ENCODE data around the gene FNIP1. TPM values are rescaled to one million over a fixed set of nuclear protein-coding genes. Genes with fewer than 3 reads are reported as not detected.
A peak's percentile ranks its signal among the peaks of the same experiment; 100 is the strongest.
"Not testable (repeated sequence)": the region's sequence is repeated elsewhere in the genome, so short reads cannot be mapped to it uniquely, and the experiment has no call there.

FNIP1 gene
- total RNA-seq, 2 experiments from 2014 or later, result 14.9 to 15.7 TPM

GRCh38 chr5:131795228-131795627 lies 1.6 kb downstream of the FNIP1 start:
- peak overlapping the region; percentile 35 for H3K27ac Mint-ChIP-seq
- H3K27me3 Mint-ChIP-seq, result no peaks in the 10 kb centered on the region
- peaks cover 23% of the 10 kb centered on the region for H3K36me3 Mint-ChIP-seq
- H3K4me1 Mint-ChIP-seq, result peaks cover 31% of the 10 kb centered on the region
- DNase-seq, result no peak
- H3K4me3 Mint-ChIP-seq, result peak overlapping the region; percentile 94
- H3K9me3 Mint-ChIP-seq, result no peaks in the 10 kb centered on the region

DNA sequence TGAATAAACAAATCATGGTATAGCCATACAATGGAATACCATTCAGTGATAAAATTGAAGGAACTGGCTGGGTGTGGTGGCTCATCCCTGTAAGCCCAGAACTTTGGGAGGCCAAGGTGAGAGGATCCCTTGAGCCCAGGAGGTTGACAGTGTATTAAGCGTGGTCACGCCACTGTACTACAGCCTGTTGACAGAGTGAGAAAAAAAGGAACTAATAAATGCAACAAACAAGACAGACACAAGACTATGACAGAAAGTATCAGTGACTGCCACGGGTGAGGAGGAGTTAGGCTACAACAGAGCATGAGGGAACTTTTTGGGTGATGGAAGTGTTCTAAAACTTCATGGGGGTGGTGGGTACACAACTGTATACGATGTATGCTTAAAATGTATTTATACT lies 2.2 kb downstream of the FNIP1 start:
- H3K9me3 Mint-ChIP-seq, result peaks cover under 1% of the 10 kb centered on the region
- H3K4me3 Mint-ChIP-seq, result peak overlapping the region; percentile 2
- peaks cover 26% of the 10 kb centered on the region for H3K36me3 Mint-ChIP-seq
- no peaks in the 10 kb centered on the region for H3K27me3 Mint-ChIP-seq
- DNase-seq, result no peak
- H3K4me1 Mint-ChIP-seq, result peaks cover 34% of the 10 kb centered on the region
- no peak overlapping the region for H3K27ac Mint-ChIP-seq

- Mint-ChIP-seq H3K27ac (no peak overlapping the region), H3K27me3 (no peaks in the 10 kb centered on the region), H3K4me1 (peaks cover 38% of the 10 kb centered on the region), H3K4me3 (no peak overlapping the region), H3K9me3 (peaks cover 5% of the 10 kb centered on the region), H3K36me3 (peaks cover 33% of the 10 kb centered on the region)
- no peak for DNase-seq
Observed at GRCh38 chr5:131792896-131793295, 3.9 kb downstream of the FNIP1 start.

DNA sequence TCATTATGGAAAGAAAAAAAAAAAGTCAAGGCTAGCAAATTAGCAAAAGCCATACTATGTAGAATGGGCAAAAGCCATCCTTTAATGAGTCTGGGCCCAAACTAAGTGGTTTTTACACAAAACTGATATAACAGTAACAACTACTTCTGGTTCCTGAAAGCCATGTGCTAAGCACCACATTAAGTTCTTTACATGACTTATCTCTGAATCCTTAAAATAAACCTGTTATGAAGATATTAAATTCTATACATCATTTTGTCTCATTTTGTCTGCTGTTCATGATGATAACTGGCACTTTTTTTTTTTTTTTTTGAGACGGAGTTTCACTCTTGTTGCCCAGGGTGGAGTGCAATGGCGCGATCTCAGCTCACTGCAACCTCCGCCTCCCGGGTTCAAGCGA lies 5.0 kb downstream of the FNIP1 start:
- no peak overlapping the region for H3K27ac Mint-ChIP-seq
- H3K36me3 Mint-ChIP-seq, result peaks cover 35% of the 10 kb centered on the region
- DNase-seq, result no peak
- no peaks in the 10 kb centered on the region for H3K27me3 Mint-ChIP-seq
- H3K4me1 Mint-ChIP-seq, result peaks cover 44% of the 10 kb centered on the region
- peaks cover 5% of the 10 kb centered on the region for H3K9me3 Mint-ChIP-seq
- no peak overlapping the region for H3K4me3 Mint-ChIP-seq

- H3K36me3 Mint-ChIP-seq, result peaks cover 29% of the 10 kb centered on the region
- peaks cover 5% of the 10 kb centered on the region for H3K9me3 Mint-ChIP-seq
- no peaks in the 10 kb centered on the region for H3K27me3 Mint-ChIP-seq
- no peak for DNase-seq
- H3K27ac Mint-ChIP-seq, result no peak overlapping the region
- no peak overlapping the region for H3K4me3 Mint-ChIP-seq
- H3K4me1 Mint-ChIP-seq, result peaks cover 47% of the 10 kb centered on the region
Observed at GRCh38 chr5:131790550-131790949, 6.3 kb downstream of the FNIP1 start.

DNA sequence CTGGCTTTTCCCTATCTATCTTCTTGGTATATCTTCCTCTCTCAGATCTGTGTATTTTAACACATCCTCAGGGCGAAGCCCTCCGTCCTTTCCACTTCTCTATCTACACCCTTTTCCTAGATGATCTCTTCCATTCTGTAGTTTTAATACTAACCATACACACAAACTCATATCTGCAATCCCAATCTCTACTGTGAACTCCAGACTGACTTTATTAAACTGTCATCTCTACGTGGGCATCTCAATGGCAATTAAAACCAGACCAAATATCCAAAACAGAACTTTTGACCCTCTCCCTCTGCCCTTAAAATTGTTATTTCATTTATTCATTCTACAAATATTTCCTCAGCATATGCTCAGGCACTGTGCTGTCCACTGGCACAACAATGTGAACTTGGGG lies 7.1 kb downstream of the FNIP1 start:
- Mint-ChIP-seq H3K9me3 (peaks cover 5% of the 10 kb centered on the region), H3K4me3 (no peak overlapping the region), H3K36me3 (peaks cover 27% of the 10 kb centered on the region), H3K4me1 (peaks cover 40% of the 10 kb centered on the region), H3K27ac (no peak overlapping the region), H3K27me3 (no peaks in the 10 kb centered on the region)
- no peak for DNase-seq

GRCh38 chr5:131787736-131788135 lies 9.1 kb downstream of the FNIP1 start:
- Mint-ChIP-seq H3K9me3 (peaks cover 5% of the 10 kb centered on the region), H3K36me3 (peaks cover 21% of the 10 kb centered on the region), H3K4me1 (peaks cover 43% of the 10 kb centered on the region), H3K27me3 (no peaks in the 10 kb centered on the region), H3K27ac (no peak overlapping the region), H3K4me3 (no peak overlapping the region)
- DNase-seq, result no peak

DNA sequence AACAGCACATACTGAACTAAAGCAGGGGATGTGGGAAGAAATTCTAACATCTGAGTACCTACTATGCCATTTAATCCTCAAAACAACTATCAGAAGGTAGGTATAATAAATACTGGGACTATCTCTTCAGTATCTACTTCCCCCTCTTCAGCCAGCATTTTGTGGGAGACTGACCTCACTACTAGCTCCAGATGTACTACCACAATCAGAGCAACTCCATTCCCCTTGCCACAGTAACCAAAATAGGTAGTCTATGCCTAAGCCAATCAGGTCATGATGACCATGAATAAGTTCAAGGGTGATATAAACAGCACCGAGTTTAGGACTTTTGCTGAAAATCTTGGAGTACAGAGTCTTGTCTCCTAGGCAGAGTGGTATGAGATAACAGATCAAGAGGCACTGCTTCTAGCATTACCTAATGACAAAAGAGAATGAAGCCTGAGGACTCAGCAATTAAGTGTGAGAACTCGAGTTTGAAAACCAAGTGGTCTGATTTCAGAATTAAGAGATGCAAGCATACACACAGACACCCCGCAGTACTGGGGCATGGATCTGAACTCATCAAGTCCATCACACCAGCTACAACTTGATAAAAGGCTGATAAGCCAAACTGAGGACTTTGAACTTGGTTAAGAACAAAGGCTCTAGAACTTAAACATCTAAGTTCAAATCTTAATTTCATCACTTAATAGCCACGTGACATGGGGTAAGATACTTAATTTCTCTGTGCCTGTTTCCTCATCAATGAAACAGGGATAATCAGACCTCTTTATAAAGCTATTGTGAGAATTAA lies 9.7 kb downstream of the FNIP1 start:
- Mint-ChIP-seq H3K4me3 (no peak overlapping the region), H3K36me3 (peaks cover 25% of the 10 kb centered on the region), H3K27me3 (no peaks in the 10 kb centered on the region), H3K27ac (no peak overlapping the region), H3K9me3 (peaks cover 5% of the 10 kb centered on the region), H3K4me1 (peaks cover 42% of the 10 kb centered on the region)
- DNase-seq, result no peak

DNA sequence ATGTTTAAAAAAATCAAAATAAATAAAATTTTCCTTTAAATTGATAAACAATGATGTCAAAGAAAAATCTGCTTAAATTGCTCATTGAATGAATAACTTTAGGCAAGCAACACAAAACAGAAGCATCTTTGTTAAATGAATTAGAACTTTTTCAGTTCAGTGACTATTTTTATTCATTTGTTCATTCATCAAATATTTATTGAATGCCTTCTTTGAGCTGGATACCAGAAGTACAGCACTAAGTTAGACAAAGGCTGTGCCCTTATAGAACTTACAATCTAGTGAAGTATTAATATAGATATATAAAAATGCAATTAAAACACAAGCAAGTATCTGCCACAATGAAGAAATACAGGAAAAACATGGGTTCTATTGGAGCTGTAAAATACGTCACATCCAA lies 10.8 kb downstream of the FNIP1 start:
- no peak overlapping the region for H3K27ac Mint-ChIP-seq
- H3K27me3 Mint-ChIP-seq, result no peaks in the 10 kb centered on the region
- H3K36me3 Mint-ChIP-seq, result peaks cover 31% of the 10 kb centered on the region
- peaks cover 5% of the 10 kb centered on the region for H3K9me3 Mint-ChIP-seq
- peaks cover 42% of the 10 kb centered on the region for H3K4me1 Mint-ChIP-seq
- DNase-seq, result no peak
- H3K4me3 Mint-ChIP-seq, result no peak overlapping the region

- H3K27ac Mint-ChIP-seq, result no peak overlapping the region
- peaks cover 36% of the 10 kb centered on the region for H3K4me1 Mint-ChIP-seq
- H3K9me3 Mint-ChIP-seq, result no peaks in the 10 kb centered on the region
Observed at GRCh38 chr5:131783874-131784273, 12.9 kb downstream of the FNIP1 start.

GRCh38 chr5:131783357-131783756 lies 13.5 kb downstream of the FNIP1 start:
- H3K9me3 Mint-ChIP-seq, result no peaks in the 10 kb centered on the region
- peaks cover 36% of the 10 kb centered on the region for H3K4me1 Mint-ChIP-seq
- H3K27me3 Mint-ChIP-seq, result no peaks in the 10 kb centered on the region
- H3K36me3 Mint-ChIP-seq, result peaks cover 28% of the 10 kb centered on the region
- H3K27ac Mint-ChIP-seq, result peak overlapping the region; percentile 58
- H3K4me3 Mint-ChIP-seq, result no peak overlapping the region
- no peak for DNase-seq

More at GRCh38 chr5:131783874-131784273, 12.9 kb downstream of the FNIP1 start:
- Mint-ChIP-seq H3K27me3 (no peaks in the 10 kb centered on the region), H3K4me3 (no peak overlapping the region), H3K36me3 (peaks cover 29% of the 10 kb centered on the region)
- DNase-seq, result no peak

GRCh38 chr5:131782717-131783116 lies 14.1 kb downstream of the FNIP1 start:
- H3K27me3 Mint-ChIP-seq, result no peaks in the 10 kb centered on the region
- H3K4me1 Mint-ChIP-seq, result peaks cover 36% of the 10 kb centered on the region
- no peak overlapping the region for H3K4me3 Mint-ChIP-seq
- peaks cover 29% of the 10 kb centered on the region for H3K36me3 Mint-ChIP-seq
- H3K9me3 Mint-ChIP-seq, result no peaks in the 10 kb centered on the region
- H3K27ac Mint-ChIP-seq, result no peak overlapping the region
- DNase-seq, result no peak

GRCh38 chr5:131778141-131778540 lies 18.7 kb downstream of the FNIP1 start:
- H3K36me3 Mint-ChIP-seq, result peaks cover 27% of the 10 kb centered on the region
- not testable (repeated sequence) for DNase-seq, H3K4me3 Mint-ChIP-seq, H3K27me3 Mint-ChIP-seq, H3K27ac Mint-ChIP-seq, H3K9me3 Mint-ChIP-seq
- peaks cover 22% of the 10 kb centered on the region for H3K4me1 Mint-ChIP-seq

DNA sequence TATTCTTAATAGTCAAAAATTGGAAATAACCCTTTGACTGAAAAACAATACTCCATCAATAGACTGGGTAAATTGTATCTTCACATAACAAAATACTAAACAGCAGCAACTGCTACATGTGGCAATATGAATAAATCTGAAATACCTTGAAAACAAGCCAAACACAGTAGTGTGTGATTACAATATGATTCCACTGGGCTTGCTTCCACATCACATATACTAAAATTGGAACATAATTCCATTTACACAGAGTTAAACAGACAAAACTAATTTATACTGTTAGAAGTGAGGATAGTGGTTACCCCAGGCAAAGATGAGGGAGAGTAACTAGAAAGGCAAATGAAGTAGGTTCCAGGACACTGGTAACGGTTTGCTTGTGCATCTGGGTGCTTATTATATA lies 20.4 kb downstream of the FNIP1 start:
- Mint-ChIP-seq H3K27ac (no peak overlapping the region), H3K4me3 (no peak overlapping the region), H3K9me3 (no peaks in the 10 kb centered on the region), H3K27me3 (no peaks in the 10 kb centered on the region), H3K4me1 (peaks cover 16% of the 10 kb centered on the region), H3K36me3 (peaks cover 15% of the 10 kb centered on the region)
- DNase-seq, result no peak

- H3K27me3 Mint-ChIP-seq, result no peaks in the 10 kb centered on the region
- no peaks in the 10 kb centered on the region for H3K9me3 Mint-ChIP-seq
- no peak for DNase-seq
- H3K4me1 Mint-ChIP-seq, result peaks cover 14% of the 10 kb centered on the region
- H3K27ac Mint-ChIP-seq, result no peak overlapping the region
- H3K36me3 Mint-ChIP-seq, result peaks cover 5% of the 10 kb centered on the region
- H3K4me3 Mint-ChIP-seq, result no peak overlapping the region
Observed at GRCh38 chr5:131774652-131775367, 22.0 kb downstream of the FNIP1 start.

DNA sequence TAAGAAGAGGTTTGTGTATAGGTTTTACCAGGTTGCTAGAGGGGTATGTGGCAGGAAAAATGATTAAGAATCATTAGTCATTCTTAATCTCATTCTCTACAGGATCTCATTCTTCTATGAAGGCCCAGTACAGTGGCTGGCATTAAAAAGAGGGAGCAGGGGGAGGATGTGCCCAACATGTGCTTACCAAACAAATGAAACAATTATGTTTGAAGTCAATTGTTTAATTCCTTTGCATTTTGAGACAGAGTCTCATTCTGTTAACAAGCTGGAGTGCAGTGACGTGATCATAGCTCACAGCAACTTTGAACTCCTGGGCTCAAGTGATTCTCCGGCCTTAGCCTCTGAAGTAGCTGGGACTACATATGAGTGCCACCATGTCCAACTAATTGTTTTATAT lies 23.0 kb downstream of the FNIP1 start:
- Mint-ChIP-seq H3K4me3 (no peak overlapping the region), H3K9me3 (no peaks in the 10 kb centered on the region), H3K4me1 (peaks cover 16% of the 10 kb centered on the region), H3K27me3 (no peaks in the 10 kb centered on the region), H3K27ac (no peak overlapping the region), H3K36me3 (peaks cover 5% of the 10 kb centered on the region)
- no peak for DNase-seq
